ENCODE measurements around the gene EXOC4. TPM values are rescaled to one million over a fixed set of nuclear protein-coding genes. Genes with fewer than 3 reads are reported as not detected.
A peak's percentile ranks its signal among the peaks of the same experiment; 100 is the strongest.

The EXOC4 gene
- total and polyA plus RNA-seq, 2 of the 8 experiments (the other 6 are each of a cell fraction or from before 2014, with no cell fraction given): 27.0 to 67.3 TPM

DNA sequence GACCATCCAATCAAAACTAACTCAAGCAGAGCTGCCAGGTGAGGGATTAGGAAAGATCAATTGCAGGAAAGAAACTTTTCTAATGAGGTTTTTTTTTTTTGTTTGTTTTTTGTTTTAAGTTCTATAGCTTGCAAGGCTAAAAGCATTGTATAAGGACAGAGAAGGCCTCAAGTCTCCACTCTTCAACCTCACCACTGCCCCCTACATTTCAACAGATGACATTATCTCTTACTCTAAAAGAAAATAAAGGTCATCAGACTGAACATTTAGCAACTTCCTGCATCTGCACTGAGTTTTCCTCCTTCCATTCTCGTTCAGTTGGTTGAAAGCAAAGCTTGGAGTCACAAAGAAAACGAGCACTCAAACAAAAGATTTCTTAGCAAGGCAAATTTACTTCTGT is 45.2 kb upstream of the EXOC4 start:
- Histone ChIP-seq H3K4me2 (ENCODE audit: insufficient read depth in 1 of 2, low read depth in 2 of 2, low read length in 2 of 2) (peak overlapping the region in 1 of 2 experiments; percentile 22; a peak in 1 of 4 replicates), H2BK12ac (ENCODE audit: low read depth, low read length) (no peak overlapping the region), H2BK15ac (ENCODE audit: low read length) (no peak overlapping the region), H3K9ac (replicated peaks in 1 of 4; ENCODE audit: extremely low read depth in 1 of 4, low read depth in 3 of 4, low read length in 3 of 4) (no peak overlapping the region), H3K4me3 (ENCODE audit: extremely low read depth in 1 of 4, insufficient read depth in 2 of 4, low read depth in 3 of 4, low read length in 4 of 4) (no peak overlapping the region), H2AFZ (ENCODE audit: low read length) (peak overlapping the region; percentile 100), H3K4ac (replicated peaks; ENCODE audit: insufficient read length, low read depth, low read length) (no peak overlapping the region), H3K14ac (ENCODE audit: insufficient read length) (no peak overlapping the region), H4K91ac (replicated peaks; ENCODE audit: insufficient read length, low read length) (no peak overlapping the region), H4K20me1 (replicated peaks in 1 of 2; ENCODE audit: control insufficient read depth in 1 of 2, insufficient read depth in 2 of 2, low read length in 2 of 2) (no peaks in the 10 kb centered on the region), H3K4me1 (replicated peaks in 1 of 4; ENCODE audit: control insufficient read depth in 3 of 4, insufficient read depth in 4 of 4, low read length in 3 of 4) (peaks cover 0 to 8% (median 2%) of the 10 kb centered on the region in 4 experiments; a peak in 3 of 7 replicates), H3K27me3 (replicated peaks in 1 of 4; ENCODE audit: control insufficient read depth in 3 of 4, extremely low read depth in 1 of 4, insufficient read depth in 3 of 4, low read length in 3 of 4) (no peaks in the 10 kb centered on the region), H3K79me2 (ENCODE audit: control insufficient read depth in 1 of 2, insufficient read depth in 2 of 2, low read length in 2 of 2) (no peaks in the 10 kb centered on the region), H2AK5ac (ENCODE audit: low read depth, low read length) (no peak overlapping the region), H2BK120ac (replicated peaks; ENCODE audit: low read depth, low read length) (no peak overlapping the region), H3K79me1 (ENCODE audit: low read depth, low read length) (no peaks in the 10 kb centered on the region), H3K27ac (ENCODE audit: low read depth, low read length) (no peak overlapping the region), H3K9me3 (ENCODE audit: insufficient read depth in 2 of 2, low read depth in 1 of 2, low read length in 1 of 2) (no peaks in the 10 kb centered on the region), H4K8ac (ENCODE audit: extremely low read depth, insufficient read depth, low read length) (no peak overlapping the region), H3K23ac (ENCODE audit: insufficient read length) (no peak overlapping the region), H3K18ac (ENCODE audit: extremely low read depth, low read length) (no peak overlapping the region), H2BK20ac (ENCODE audit: low read length) (no peak overlapping the region), H3K23me2 (ENCODE audit: low read depth, low read length) (no peaks in the 10 kb centered on the region), H4K5ac (ENCODE audit: insufficient read length, low read depth, low read length) (no peak overlapping the region), H2BK5ac (ENCODE audit: low read depth, low read length) (peak overlapping the region; percentile 53; the same call in 1 of the 2 replicates), H3K56ac (replicated peaks; ENCODE audit: insufficient read length, low read depth, low read length) (no peak overlapping the region), H3K36me3 (ENCODE audit: control insufficient read depth in 2 of 4, insufficient read depth in 4 of 4, low read length in 3 of 4) (no peaks in the 10 kb centered on the region)
- DNase-seq (ENCODE audit: low read depth in 1 of 2, low spot score in 2 of 2) (no peak), FAIRE-seq (peak; percentile 79)
- 20% methylated on average over 2 of the region's 2 CpGs; no CpG with 5 or more reads in 1 of the 2 experiments for WGBS, 2 experiments (ENCODE audit: extremely low coverage in 1 of 2, insufficient coverage in 1 of 2, insufficient read length in 1 of 2, insufficient replicate concordance in 2 of 2, low coverage in 1 of 2, low lambda C conversion rate in 2 of 2, missing lambda C conversion rate in 1 of 2)
- ChIA-PET CTCF (ENCODE audit: partially characterized antibody) (interaction anchor here (0.6 to 2.6 kb wide), 23 partner anchors 8 to 649 kb away, joined by 3 to 14 read pairs (median 4); no protein-coding TSS in a partner anchor), POLR2A (ENCODE audit: partially characterized antibody) (interaction anchor here (0.7 kb wide), 1 partner anchor 15 kb away, joined by 3 read pairs; no protein-coding TSS in a partner anchor)
- no peak for TF ChIP-seq HDAC6 (IDR thresholded peaks at IDR 0.05; ENCODE audit: low read depth, low read length)
- no peak for TF ChIP-seq BCL11A (IDR thresholded peaks at IDR 0.05; ENCODE audit: low read depth in 2 of 2, low read length in 2 of 2)
- TF ChIP-seq MAFK (IDR thresholded peaks at IDR 0.05; ENCODE audit: low read depth, low read length): no peak
- TF ChIP-seq SIN3A (conservative IDR thresholded peaks at IDR 0.05 in 1 of 2, IDR thresholded peaks at IDR 0.05 in 1 of 2; ENCODE audit: low read depth in 1 of 2, low read length in 2 of 2): no peak
- TF ChIP-seq RAD21 (IDR thresholded peaks at IDR 0.05 in 1 of 2, conservative IDR thresholded peaks at IDR 0.05 in 1 of 2; ENCODE audit: low read depth in 2 of 2, low read length in 2 of 2): peak; percentile 68 to 69
- TF ChIP-seq CTBP2 (IDR thresholded peaks at IDR 0.05; ENCODE audit: borderline replicate concordance, insufficient read depth, insufficient read length, low read length): no peak
- TF ChIP-seq, protein P1, sequence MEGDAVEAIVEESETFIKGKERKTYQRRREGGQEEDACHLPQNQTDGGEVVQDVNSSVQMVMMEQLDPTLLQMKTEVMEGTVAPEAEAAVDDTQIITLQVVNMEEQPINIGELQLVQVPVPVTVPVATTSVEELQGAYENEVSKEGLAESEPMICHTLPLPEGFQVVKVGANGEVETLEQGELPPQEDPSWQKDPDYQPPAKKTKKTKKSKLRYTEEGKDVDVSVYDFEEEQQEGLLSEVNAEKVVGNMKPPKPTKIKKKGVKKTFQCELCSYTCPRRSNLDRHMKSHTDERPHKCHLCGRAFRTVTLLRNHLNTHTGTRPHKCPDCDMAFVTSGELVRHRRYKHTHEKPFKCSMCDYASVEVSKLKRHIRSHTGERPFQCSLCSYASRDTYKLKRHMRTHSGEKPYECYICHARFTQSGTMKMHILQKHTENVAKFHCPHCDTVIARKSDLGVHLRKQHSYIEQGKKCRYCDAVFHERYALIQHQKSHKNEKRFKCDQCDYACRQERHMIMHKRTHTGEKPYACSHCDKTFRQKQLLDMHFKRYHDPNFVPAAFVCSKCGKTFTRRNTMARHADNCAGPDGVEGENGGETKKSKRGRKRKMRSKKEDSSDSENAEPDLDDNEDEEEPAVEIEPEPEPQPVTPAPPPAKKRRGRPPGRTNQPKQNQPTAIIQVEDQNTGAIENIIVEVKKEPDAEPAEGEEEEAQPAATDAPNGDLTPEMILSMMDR (IDR thresholded peaks at IDR 0.05; ENCODE audit: control extremely low read depth in 1 of 3, insufficient read depth in 1 of 3, low read depth in 1 of 3, low read length in 3 of 3): peak in 2 of 3 experiments; percentile 41 to 64; a peak in 2 of 4 replicates
- TF ChIP-seq JUND (IDR thresholded peaks at IDR 0.05; ENCODE audit: low read length): no peak
